ENCODE measurements around the gene DRD2.

The DRD2 gene

GRCh38 chr11:113382121-113382520 is 93.1 kb downstream of the DRD2 start:
- TF ChIP-seq EZH2phosphoT487 (conservative IDR thresholded peaks at IDR 0.05; ENCODE audit: low read length): no peak
- TF ChIP-seq CTCF (IDR thresholded peaks at IDR 0.05; ENCODE audit: insufficient read depth, low read length, poor library complexity, severe bottlenecking): no peak
- no peak overlapping the region for H3K4me2 ChIP-seq (ENCODE audit: low read depth, low read length, poor library complexity, severe bottlenecking)
- H3K9me3 ChIP-seq (ENCODE audit: insufficient read depth, low read length): no peaks in the 10 kb centered on the region
- H3K9me2 ChIP-seq (replicated peaks; ENCODE audit: insufficient read depth, low read length): no peaks in the 10 kb centered on the region
- no peak overlapping the region for H3K4me3 ChIP-seq (ENCODE audit: insufficient read depth, low read length, poor library complexity, severe bottlenecking)
- H3K27me3 ChIP-seq (ENCODE audit: low read length): no peaks in the 10 kb centered on the region
- no peak overlapping the region for H3K9ac ChIP-seq (ENCODE audit: low read length)
- no peaks in the 10 kb centered on the region for H3K36me3 ChIP-seq (ENCODE audit: low read length)
- no peak overlapping the region for H2AFZ ChIP-seq (ENCODE audit: low read depth, low read length, severe bottlenecking)
- no peaks in the 10 kb centered on the region for H3K79me2 ChIP-seq (ENCODE audit: insufficient read depth, low read length)
- H3F3A ChIP-seq (ENCODE audit: insufficient read depth): no peaks in the 10 kb centered on the region
- no peaks in the 10 kb centered on the region for H4K20me1 ChIP-seq (ENCODE audit: low read depth, low read length)
- no peak overlapping the region for H3K27ac ChIP-seq (ENCODE audit: low read depth, low read length)

- Histone ChIP-seq H3K9ac (ENCODE audit: low read length) (no peak overlapping the region), H3K27ac (ENCODE audit: low read depth, low read length) (no peak overlapping the region), H3K79me2 (ENCODE audit: insufficient read depth, low read length) (no peaks in the 10 kb centered on the region), H4K20me1 (ENCODE audit: low read depth, low read length) (no peaks in the 10 kb centered on the region), H3K9me3 (ENCODE audit: insufficient read depth, low read length) (no peaks in the 10 kb centered on the region), H2AFZ (ENCODE audit: low read depth, low read length, severe bottlenecking) (no peak overlapping the region), H3F3A (ENCODE audit: insufficient read depth) (no peaks in the 10 kb centered on the region), H3K36me3 (ENCODE audit: low read length) (no peaks in the 10 kb centered on the region), H3K4me3 (ENCODE audit: insufficient read depth, low read length, poor library complexity, severe bottlenecking) (no peak overlapping the region), H3K9me2 (replicated peaks; ENCODE audit: insufficient read depth, low read length) (no peaks in the 10 kb centered on the region), H3K27me3 (ENCODE audit: low read length) (no peaks in the 10 kb centered on the region), H3K4me2 (ENCODE audit: low read depth, low read length, poor library complexity, severe bottlenecking) (no peak overlapping the region)
- TF ChIP-seq EZH2phosphoT487 (conservative IDR thresholded peaks at IDR 0.05; ENCODE audit: low read length): no peak
- no peak for TF ChIP-seq CTCF (IDR thresholded peaks at IDR 0.05; ENCODE audit: insufficient read depth, low read length, poor library complexity, severe bottlenecking)
Observed at GRCh38 chr11:113378692-113379091, 96.5 kb downstream of the DRD2 start.

- no peaks in the 10 kb centered on the region for H3F3A ChIP-seq (ENCODE audit: insufficient read depth)
- no peaks in the 10 kb centered on the region for H3K27me3 ChIP-seq (ENCODE audit: low read length)
- no peak overlapping the region for H2AFZ ChIP-seq (ENCODE audit: low read depth, low read length, severe bottlenecking)
- TF ChIP-seq CTCF (IDR thresholded peaks at IDR 0.05; ENCODE audit: insufficient read depth, low read length, poor library complexity, severe bottlenecking) (no peak), EZH2phosphoT487 (conservative IDR thresholded peaks at IDR 0.05; ENCODE audit: low read length) (no peak)
- no peaks in the 10 kb centered on the region for H4K20me1 ChIP-seq (ENCODE audit: low read depth, low read length)
- no peaks in the 10 kb centered on the region for H3K9me2 ChIP-seq (replicated peaks; ENCODE audit: insufficient read depth, low read length)
- no peak overlapping the region for H3K27ac ChIP-seq (ENCODE audit: low read depth, low read length)
- no peaks in the 10 kb centered on the region for H3K9me3 ChIP-seq (ENCODE audit: insufficient read depth, low read length)
- no peak overlapping the region for H3K4me2 ChIP-seq (ENCODE audit: low read depth, low read length, poor library complexity, severe bottlenecking)
- H3K4me3 ChIP-seq (ENCODE audit: insufficient read depth, low read length, poor library complexity, severe bottlenecking): no peak overlapping the region
- H3K36me3 ChIP-seq (ENCODE audit: low read length): no peaks in the 10 kb centered on the region
- H3K79me2 ChIP-seq (ENCODE audit: insufficient read depth, low read length): no peaks in the 10 kb centered on the region
- H3K9ac ChIP-seq (ENCODE audit: low read length): no peak overlapping the region
Observed at GRCh38 chr11:113377681-113378412, 97.4 kb downstream of the DRD2 start.
